ENCODE data around the gene B3GALT6. TPM values are rescaled to one million over a fixed set of nuclear protein-coding genes. Genes with fewer than 3 reads are reported as not detected.

B3GALT6 gene
- total RNA-seq, 1 experiment from 2014 or later, result 20.0 TPM

- TF ChIP-seq, protein P1, sequence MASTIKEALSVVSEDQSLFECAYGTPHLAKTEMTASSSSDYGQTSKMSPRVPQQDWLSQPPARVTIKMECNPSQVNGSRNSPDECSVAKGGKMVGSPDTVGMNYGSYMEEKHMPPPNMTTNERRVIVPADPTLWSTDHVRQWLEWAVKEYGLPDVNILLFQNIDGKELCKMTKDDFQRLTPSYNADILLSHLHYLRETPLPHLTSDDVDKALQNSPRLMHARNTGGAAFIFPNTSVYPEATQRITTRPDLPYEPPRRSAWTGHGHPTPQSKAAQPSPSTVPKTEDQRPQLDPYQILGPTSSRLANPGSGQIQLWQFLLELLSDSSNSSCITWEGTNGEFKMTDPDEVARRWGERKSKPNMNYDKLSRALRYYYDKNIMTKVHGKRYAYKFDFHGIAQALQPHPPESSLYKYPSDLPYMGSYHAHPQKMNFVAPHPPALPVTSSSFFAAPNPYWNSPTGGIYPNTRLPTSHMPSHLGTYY (CRISPR knock-in tag; IDR thresholded peaks at IDR 0.05), result no peak
- no peak for TF ChIP-seq FOXP4 (CRISPR knock-in tag; IDR thresholded peaks at IDR 0.05)
- TF ChIP-seq ZNF416 (CRISPR knock-in tag; IDR thresholded peaks at IDR 0.05), result no peak
Measured at GRCh38 chr1:1242461-1243265, 10.6 kb downstream of the B3GALT6 start (continued).

- H3K27me3 Mint-ChIP-seq (ENCODE audit: low read depth), result no peaks in the 10 kb centered on the region
- no peaks in the 10 kb centered on the region for H3K9me3 Mint-ChIP-seq
- H3K4me3 Mint-ChIP-seq, result no peak overlapping the region
- ChIA-PET CTCF (no interaction called here), POLR2A (no interaction called here)
- H3K4me1 Mint-ChIP-seq, result no peaks in the 10 kb centered on the region
- ATAC-seq, result no peak
- H3K36me3 Mint-ChIP-seq, result no peaks in the 10 kb centered on the region
- no peak for DNase-seq (ENCODE audit: low spot score)
- H3K27ac Mint-ChIP-seq, result no peak overlapping the region
- TF ChIP-seq MXD4 (CRISPR knock-in tag; IDR thresholded peaks at IDR 0.05; ENCODE audit: borderline replicate concordance) (no peak), ATF6 (CRISPR knock-in tag; IDR thresholded peaks at IDR 0.05) (no peak), E2F5 (CRISPR knock-in tag; IDR thresholded peaks at IDR 0.05) (no peak), ATF1 (CRISPR knock-in tag; IDR thresholded peaks at IDR 0.05) (no peak), EMX1 (CRISPR knock-in tag; IDR thresholded peaks at IDR 0.05) (no peak), STAT6 (CRISPR knock-in tag; conservative IDR thresholded peaks at IDR 0.05; ENCODE audit: low read depth) (no peak), ZSCAN18 (CRISPR knock-in tag; IDR thresholded peaks at IDR 0.05) (no peak), RORB (CRISPR knock-in tag; IDR thresholded peaks at IDR 0.05) (no peak), USF1 (CRISPR knock-in tag; IDR thresholded peaks at IDR 0.05) (no peak), ZNF138 (CRISPR knock-in tag; conservative IDR thresholded peaks at IDR 0.05) (no peak)
Measured at GRCh38 chr1:1243266-1243660, 11.2 kb downstream of the B3GALT6 start.

All from WTC11 (cell line).